Liver (tissue), 9 donors: Measurements from ENCODE around the gene TMEM91. TPM values are rescaled to one million over a fixed set of nuclear protein-coding genes. Genes with fewer than 3 reads are reported as not detected.

Source experiments
- DNase-seq: peaks from one replicate; pipeline ENCODE4 v3.0.0-alpha.2; 2017; ENCODE audit warnings: low spot score
- H3K27ac ChIP-seq, 2 donors: one replicate each; pipeline ENCODE4 v1.7.0; 2013; ENCODE audit warnings: inconsistent platforms in 2 of 2, low read length in 2 of 2, control low read depth in 1 of 2, low read depth in 1 of 2, mild to moderate bottlenecking in 1 of 2
- H3K27me3 ChIP-seq, 4 donors: one replicate each; pipeline versions ENCODE4 v1.6.1 to v1.7.0; 2013; ENCODE audit warnings: low read length in 3 of 4, inconsistent platforms in 1 of 4, mild to moderate bottlenecking in 1 of 4, moderate library complexity in 1 of 4; ENCODE audit not compliant: control insufficient read depth in 4 of 4, insufficient read depth in 4 of 4
- H3K36me3 ChIP-seq, 4 donors: one replicate each; pipeline versions ENCODE4 v1.6.1 to v1.7.0; 2013; ENCODE audit warnings: low read length in 3 of 4, mild to moderate bottlenecking in 3 of 4, low read depth in 1 of 4, moderate library complexity in 1 of 4; ENCODE audit not compliant: control insufficient read depth in 4 of 4, insufficient read depth in 3 of 4
- H3K4me1 ChIP-seq, 4 donors: one replicate each; pipeline versions ENCODE4 v1.6.1 to v1.7.0; 2013; ENCODE audit warnings: low read length in 3 of 4, mild to moderate bottlenecking in 3 of 4, moderate library complexity in 1 of 4; ENCODE audit not compliant: control insufficient read depth in 4 of 4, insufficient read depth in 4 of 4
- H3K4me3 ChIP-seq, 3 donors: one replicate each; pipeline versions ENCODE4 v1.6.1 to v1.7.0; 2013; ENCODE audit warnings: low read length in 3 of 3, control low read depth in 1 of 3, low read depth in 1 of 3, mild to moderate bottlenecking in 1 of 3
- H3K9ac ChIP-seq, 2 donors: one replicate each; pipeline ENCODE4 v1.7.0; 2013; ENCODE audit warnings: low read length in 2 of 2, mild to moderate bottlenecking in 2 of 2, moderate library complexity in 2 of 2, control low read depth in 1 of 2, low read depth in 1 of 2
- H3K9me3 ChIP-seq, 4 donors: one replicate each; pipeline versions ENCODE4 v1.6.1 to v1.7.0; 2013; ENCODE audit warnings: low read length in 3 of 4; ENCODE audit not compliant: control insufficient read depth in 4 of 4
- ATF3 ChIP-seq: IDR thresholded peaks from 2 replicates; pipeline ENCODE4 v1.6.1; 2016; ENCODE audit warnings: antibody characterized with exemption
- CTCF ChIP-seq: fragments of 150-350 bp; IDR thresholded peaks from 2 replicates; pipeline ENCODE4 v1.5.1; 2017; ENCODE audit warnings: improper control_type of control experiment, low read depth, low read length; ENCODE audit not compliant: missing input control
- EGR1 ChIP-seq, 2 donors: IDR thresholded peaks; 2 replicates each; pipeline ENCODE4 v1.6.1; 2016 to 2018; ENCODE audit warnings: antibody characterized with exemption in 2 of 2, low read depth in 2 of 2
- FOXA1 ChIP-seq: IDR thresholded peaks from 2 replicates; pipeline ENCODE4 v1.6.1; 2016; ENCODE audit warnings: antibody characterized with exemption
- FOXA2 ChIP-seq: IDR thresholded peaks from 2 replicates; pipeline ENCODE4 v1.6.1; 2016; ENCODE audit warnings: antibody characterized with exemption
- GABPA ChIP-seq, 2 donors: IDR thresholded peaks in 1 of 2; conservative IDR thresholded peaks in 1 of 2; 2 replicates each; pipeline ENCODE4 v1.6.1; 2016; ENCODE audit warnings: antibody characterized with exemption in 2 of 2, mild to moderate bottlenecking in 1 of 2, moderate library complexity in 1 of 2
- HNF4A ChIP-seq, 2 donors: conservative IDR thresholded peaks; 2 replicates each; pipeline ENCODE4 v1.6.1; 2016; ENCODE audit warnings: antibody characterized with exemption in 2 of 2, mild to moderate bottlenecking in 2 of 2
- HNF4G ChIP-seq: IDR thresholded peaks from 2 replicates; pipeline ENCODE4 v1.6.1; 2016; ENCODE audit warnings: antibody characterized with exemption
- JUND ChIP-seq, 2 donors: IDR thresholded peaks; 2 replicates each; pipeline ENCODE4 v1.6.1; 2016; ENCODE audit warnings: antibody characterized with exemption in 2 of 2
- MAX ChIP-seq: IDR thresholded peaks from 2 replicates; pipeline ENCODE4 v1.6.1; 2016; ENCODE audit warnings: antibody characterized with exemption
- NR2F2 ChIP-seq: IDR thresholded peaks from 2 replicates; pipeline ENCODE4 v1.6.1; 2016; ENCODE audit warnings: antibody characterized with exemption
- RAD21 ChIP-seq, 2 donors: IDR thresholded peaks; 2 replicates each; pipeline ENCODE4 v1.6.1; 2016; ENCODE audit warnings: antibody characterized with exemption in 2 of 2, mild to moderate bottlenecking in 2 of 2
- REST ChIP-seq: IDR thresholded peaks from 2 replicates; pipeline ENCODE4 v1.6.1; 2016; ENCODE audit warnings: antibody characterized with exemption, mild to moderate bottlenecking
- RXRA ChIP-seq, 2 donors: IDR thresholded peaks; 2 replicates each; pipeline ENCODE4 v1.6.1; 2017 to 2018; ENCODE audit warnings: antibody characterized with exemption in 2 of 2, mild to moderate bottlenecking in 1 of 2
- SP1 ChIP-seq: IDR thresholded peaks from 2 replicates; pipeline ENCODE4 v1.6.1; 2018; ENCODE audit warnings: antibody characterized with exemption, mild to moderate bottlenecking
- TAF1 ChIP-seq: conservative IDR thresholded peaks from 2 replicates; pipeline ENCODE4 v1.6.1; 2016; ENCODE audit warnings: antibody characterized with exemption, mild to moderate bottlenecking
- YY1 ChIP-seq: IDR thresholded peaks from 2 replicates; pipeline ENCODE4 v1.6.1; 2016; ENCODE audit warnings: antibody characterized with exemption, mild to moderate bottlenecking
- ZBTB33 ChIP-seq: IDR thresholded peaks from 2 replicates; pipeline ENCODE4 v1.6.1; 2016; ENCODE audit warnings: antibody characterized with exemption
- WGBS: extraction: QIAGEN DNeasy Blood & Tissue Kit; methylation state at CpG from one replicate; pipeline ENCODE4 v1.1.7; 2013; 5-methylcytosine and 5-hydroxymethylcytosine counted together
- polyA plus RNA-seq, 2 donors: library from polyadenylated mRNA; stranded (reverse) in 1 of 2; unstranded in 1 of 2; fragments of 200-250 nt in 1 of 2; fragments of >200 nt in 1 of 2; fragmentation: Nextera tagmentation in 1 of 2; extraction: Ambion mirVana in 1 of 2; gene quantifications; one replicate each; pipeline versions ENCODE4 v1.2.1 to v1.2.3, GENCODE V29; 2013 to 2015
- total RNA-seq, 2 donors: library from RNA; depleted of rRNA; stranded (reverse); fragments of >200 nt; gene quantifications; one replicate each; pipeline ENCODE4 v1.2.3, GENCODE V29; 2014
- donor health status: healthy.
- donor health status: healthy.
- donor health status: healthy.
- donor health status: healthy.
- donor health status: healthy.

TMEM91 gene
- total and polyA plus RNA-seq, 4 donors = 1.6 to 4.0 (median 2.9) TPM

- no peak for DNase-seq
- Histone ChIP-seq H3K27me3 (no peaks in the 10 kb centered on the region), H3K4me3 (no peak overlapping the region), H3K36me3 (peaks cover 0 to 4% (median 1%) of the 10 kb centered on the region in 4 donors), H3K27ac (peak overlapping the region; percentile 9 to 23), H3K9me3 (no peaks in the 10 kb centered on the region), H3K9ac (no peak overlapping the region), H3K4me1 (peaks cover 0 to 4% (median 0%) of the 10 kb centered on the region in 4 donors)
- TF ChIP-seq YY1 (no peak), HNF4A (conservative IDR thresholded peaks at IDR 0.05) (no peak), MAX (no peak), FOXA2 (no peak), NR2F2 (no peak), HNF4G (no peak), SP1 (no peak), ZBTB33 (no peak), CTCF (no peak), JUND (IDR thresholded peaks at IDR 0.05) (no peak), ATF3 (no peak), REST (no peak), RXRA (IDR thresholded peaks at IDR 0.05) (no peak), GABPA (IDR thresholded peaks at IDR 0.05 in 1 of 2, conservative IDR thresholded peaks at IDR 0.05 in 1 of 2) (no peak), EGR1 (IDR thresholded peaks at IDR 0.05; ENCODE audit: low read depth in 2 of 2) (no peak), RAD21 (IDR thresholded peaks at IDR 0.05) (no peak), TAF1 (no peak), FOXA1 (no peak)
- 67% methylated on average over 5 of the region's 5 CpGs for WGBS
Measured at GRCh38 chr19:41334793-41335192, 41.5 kb upstream of the TMEM91 start.
